Measurements from ENCODE around the gene FOXI1.

FOXI1 gene

DNA sequence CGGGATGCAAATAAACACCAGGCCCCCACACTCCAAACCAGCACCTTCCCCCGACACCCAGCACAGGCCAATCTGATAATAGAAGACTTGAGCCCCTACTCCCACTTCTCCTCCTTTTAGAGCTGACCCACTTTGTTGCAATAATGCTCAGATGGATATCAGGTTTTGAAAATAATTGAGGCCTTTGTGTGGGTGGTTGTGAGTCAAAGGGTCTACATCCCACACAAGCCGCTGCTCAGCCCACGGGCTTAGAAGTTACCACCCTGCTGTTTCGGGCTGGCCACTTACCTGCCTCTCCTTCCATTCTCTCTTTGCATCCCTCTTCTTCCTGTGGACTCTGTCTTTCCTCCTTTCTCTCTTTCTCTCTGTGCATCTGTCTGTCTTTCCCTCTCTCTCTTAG lies 36.2 kb upstream of the FOXI1 start:
- TF ChIP-seq, protein P1, sequence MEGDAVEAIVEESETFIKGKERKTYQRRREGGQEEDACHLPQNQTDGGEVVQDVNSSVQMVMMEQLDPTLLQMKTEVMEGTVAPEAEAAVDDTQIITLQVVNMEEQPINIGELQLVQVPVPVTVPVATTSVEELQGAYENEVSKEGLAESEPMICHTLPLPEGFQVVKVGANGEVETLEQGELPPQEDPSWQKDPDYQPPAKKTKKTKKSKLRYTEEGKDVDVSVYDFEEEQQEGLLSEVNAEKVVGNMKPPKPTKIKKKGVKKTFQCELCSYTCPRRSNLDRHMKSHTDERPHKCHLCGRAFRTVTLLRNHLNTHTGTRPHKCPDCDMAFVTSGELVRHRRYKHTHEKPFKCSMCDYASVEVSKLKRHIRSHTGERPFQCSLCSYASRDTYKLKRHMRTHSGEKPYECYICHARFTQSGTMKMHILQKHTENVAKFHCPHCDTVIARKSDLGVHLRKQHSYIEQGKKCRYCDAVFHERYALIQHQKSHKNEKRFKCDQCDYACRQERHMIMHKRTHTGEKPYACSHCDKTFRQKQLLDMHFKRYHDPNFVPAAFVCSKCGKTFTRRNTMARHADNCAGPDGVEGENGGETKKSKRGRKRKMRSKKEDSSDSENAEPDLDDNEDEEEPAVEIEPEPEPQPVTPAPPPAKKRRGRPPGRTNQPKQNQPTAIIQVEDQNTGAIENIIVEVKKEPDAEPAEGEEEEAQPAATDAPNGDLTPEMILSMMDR (IDR thresholded peaks at IDR 0.05; ENCODE audit: low read depth, low read length), result no peak
- no peak overlapping the region for H3K4me3 ChIP-seq (ENCODE audit: low read depth, low read length)

DNA sequence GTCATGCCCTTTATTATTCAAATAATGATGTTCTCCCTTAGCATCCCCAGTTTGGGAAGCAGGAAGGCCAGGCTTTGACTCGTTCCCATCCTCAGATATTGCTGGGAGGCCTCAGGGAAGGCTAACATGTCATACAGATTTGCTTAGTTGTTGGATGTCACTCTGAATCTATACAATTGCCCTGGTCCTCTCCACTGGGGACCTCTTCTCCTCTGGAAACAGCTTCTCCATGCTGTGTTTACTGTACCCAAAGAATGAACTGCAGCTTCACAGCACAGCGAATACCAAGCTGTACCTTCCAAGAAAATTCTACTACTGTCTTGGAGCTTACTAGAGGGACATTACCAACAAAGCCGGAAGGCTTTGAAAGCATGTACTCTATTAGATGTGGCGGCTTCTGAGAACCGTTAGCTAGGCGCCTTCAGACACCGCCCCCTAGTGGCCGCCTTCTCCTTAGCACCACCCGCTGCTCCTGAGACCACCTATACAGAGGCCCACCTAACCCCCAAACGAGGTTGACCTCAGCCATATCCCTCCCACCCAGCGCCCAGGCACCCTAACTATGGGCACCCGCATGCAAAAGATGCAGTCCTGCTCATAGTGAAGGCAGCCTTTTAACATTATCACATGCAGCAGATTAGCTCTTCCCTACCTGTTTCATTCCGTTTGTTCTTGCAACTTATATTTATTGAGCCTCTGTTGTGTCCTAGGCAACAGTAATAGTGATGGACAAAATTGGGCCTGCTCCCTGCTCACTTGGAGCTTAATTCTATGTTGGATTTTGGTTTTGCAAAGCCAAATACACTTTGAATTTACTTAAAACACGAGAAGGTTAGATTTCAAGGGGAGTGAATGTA lies 34.9 kb upstream of the FOXI1 start:
- H3K4me3 ChIP-seq (ENCODE audit: low read depth, low read length), result no peak overlapping the region
- TF ChIP-seq, protein P1 (IDR thresholded peaks at IDR 0.05; ENCODE audit: low read depth, low read length), result peak; percentile 68

DNA sequence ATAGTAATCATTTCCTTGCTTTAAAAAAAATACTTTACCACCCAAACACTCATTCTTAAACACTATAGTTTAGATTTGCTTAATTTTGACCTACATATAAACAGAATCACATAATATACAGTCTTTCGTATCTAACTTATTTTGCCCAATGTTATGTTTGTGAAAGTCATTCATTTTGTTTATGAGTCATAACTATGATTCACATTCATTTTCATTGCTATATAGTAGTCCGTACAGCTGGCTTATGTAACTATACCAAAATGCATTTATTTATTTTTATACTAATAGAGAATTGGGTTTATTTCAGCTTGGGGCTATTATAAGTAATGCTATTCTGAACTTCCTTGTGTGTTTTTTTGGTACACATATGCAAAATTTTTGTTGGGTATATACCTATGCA lies 33.9 kb upstream of the FOXI1 start:
- TF ChIP-seq, protein P1 (IDR thresholded peaks at IDR 0.05; ENCODE audit: low read depth, low read length), result no peak
- H3K4me3 ChIP-seq (ENCODE audit: low read depth, low read length), result no peak overlapping the region

DNA sequence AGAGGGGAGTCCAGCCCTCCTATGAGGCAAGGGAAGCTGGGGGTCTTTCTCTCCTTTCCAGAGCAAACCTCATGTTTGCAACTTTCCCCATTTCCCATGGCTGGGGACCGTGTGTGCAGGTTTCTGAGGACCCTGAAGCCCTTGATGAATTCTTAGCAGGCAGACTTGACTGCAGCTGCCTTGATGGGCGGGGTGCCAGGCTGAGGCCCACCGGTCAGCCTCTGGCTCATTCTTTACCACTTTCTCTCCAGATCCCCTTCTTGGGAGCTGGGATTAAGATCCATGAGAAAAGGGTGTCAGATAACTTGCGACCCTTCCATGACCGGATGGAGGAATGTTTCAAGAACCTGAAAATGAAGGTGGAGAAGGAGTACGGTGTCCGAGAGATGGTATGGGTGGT lies 30.0 kb upstream of the FOXI1 start:
- TF ChIP-seq, protein P1 (IDR thresholded peaks at IDR 0.05; ENCODE audit: low read depth, low read length), result no peak
- H3K4me3 ChIP-seq (ENCODE audit: low read depth, low read length), result no peak overlapping the region

DNA sequence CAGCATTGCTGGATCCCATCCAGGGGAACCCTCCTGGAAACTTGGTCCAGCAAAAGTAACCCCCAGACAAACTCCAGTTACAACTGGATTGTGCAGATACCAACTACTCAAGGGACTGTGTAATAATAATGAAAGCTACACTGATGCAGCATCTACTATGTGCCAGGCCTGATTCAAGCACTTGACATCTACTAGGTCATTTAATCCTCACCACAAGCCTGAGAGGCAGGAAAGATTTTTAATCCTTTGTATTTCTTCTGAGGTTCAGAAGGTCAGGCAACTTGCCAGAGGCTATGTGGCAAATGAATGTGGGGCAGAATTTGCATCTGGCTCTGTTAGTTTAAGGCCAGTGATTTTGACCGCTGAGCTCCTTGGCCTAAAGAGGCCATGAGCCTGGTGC lies 29.5 kb upstream of the FOXI1 start:
- TF ChIP-seq, protein P1 (IDR thresholded peaks at IDR 0.05; ENCODE audit: low read depth, low read length), result no peak
- H3K4me3 ChIP-seq (ENCODE audit: low read depth, low read length), result no peak overlapping the region

DNA sequence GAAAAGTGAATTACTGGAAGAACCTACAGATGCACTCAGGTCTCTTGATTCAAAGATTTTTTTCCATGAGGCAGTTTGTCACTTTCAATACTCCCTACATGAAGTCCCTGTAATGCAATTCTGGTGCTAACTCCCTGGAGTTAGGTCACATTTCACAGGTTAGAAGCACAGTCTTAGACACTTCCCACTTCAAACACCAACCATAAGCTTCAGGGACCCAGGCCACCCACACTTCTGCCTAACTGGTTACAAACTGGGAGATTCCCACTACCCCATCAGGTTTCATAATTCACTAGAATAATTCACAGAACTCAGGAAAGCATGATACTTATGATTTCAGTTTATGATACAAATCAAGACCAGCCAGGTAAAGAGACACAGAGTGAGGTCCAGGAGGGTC lies 29.0 kb upstream of the FOXI1 start:
- no peak overlapping the region for H3K4me3 ChIP-seq (ENCODE audit: low read depth, low read length)
- TF ChIP-seq, protein P1 (IDR thresholded peaks at IDR 0.05; ENCODE audit: low read depth, low read length), result no peak

DNA sequence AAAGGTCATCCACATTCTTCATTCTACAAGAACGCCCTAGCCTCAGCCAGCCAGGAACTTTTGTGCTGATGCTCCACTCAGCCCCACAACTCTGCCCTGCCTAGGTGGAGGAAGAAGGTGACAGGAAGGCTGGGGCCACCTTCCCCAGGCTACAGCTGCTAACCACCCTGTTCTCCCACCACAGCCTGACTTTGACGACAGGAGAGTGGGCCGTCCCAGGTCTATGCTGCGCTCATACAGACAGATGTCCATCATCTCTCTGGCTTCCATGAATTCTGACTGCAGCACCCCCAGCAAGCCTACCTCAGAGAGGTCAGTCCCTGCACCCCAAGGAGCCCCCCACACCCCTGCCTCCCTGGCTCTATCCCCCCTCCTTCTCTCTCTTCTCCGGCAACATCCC lies 28.2 kb upstream of the FOXI1 start:
- H3K4me3 ChIP-seq (ENCODE audit: low read depth, low read length), result no peak overlapping the region
- TF ChIP-seq, protein P1 (IDR thresholded peaks at IDR 0.05; ENCODE audit: low read depth, low read length), result no peak

All from WI38 (cell line).